Loucy (cell line): ENCODE measurements around the gene CSF3R.

Source experiments
- EZH2phosphoT487 ChIP-seq: fragments of 200-600 bp; IDR thresholded peaks from 2 replicates; pipeline ENCODE4 v1.6.1; 2018; ENCODE audit warnings: antibody characterized with exemption, mild to moderate bottlenecking, moderate library complexity, borderline replicate concordance
- TF ChIP-seq, protein P1 (sequence below): fragments of 200-600 bp; sonication (generic); conservative IDR thresholded peaks from 2 replicates; pipeline ENCODE4 v1.5.1; 2014; ENCODE audit warnings: mild to moderate bottlenecking, antibody characterized with exemption, low read length

DNA sequence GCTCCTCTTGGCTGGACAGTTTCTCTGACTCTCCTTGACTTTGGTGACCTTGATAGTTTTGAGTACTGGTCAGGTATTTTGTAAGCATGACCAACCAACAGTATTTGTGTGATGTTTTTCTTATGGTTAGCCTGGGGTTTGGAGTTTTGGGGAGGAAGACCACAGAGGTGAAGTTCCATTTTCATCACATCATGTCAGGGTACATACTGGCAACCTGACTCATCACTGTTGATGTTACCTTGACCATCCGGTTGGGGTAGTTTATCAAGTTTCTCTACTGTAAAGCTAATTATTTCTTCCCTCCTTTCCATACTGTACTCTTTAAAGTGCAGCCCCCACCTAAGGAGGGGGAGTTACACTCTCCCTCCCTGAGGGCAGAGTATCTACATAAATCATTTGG, 45.9 kb downstream of the CSF3R start:
- TF ChIP-seq, protein P1, sequence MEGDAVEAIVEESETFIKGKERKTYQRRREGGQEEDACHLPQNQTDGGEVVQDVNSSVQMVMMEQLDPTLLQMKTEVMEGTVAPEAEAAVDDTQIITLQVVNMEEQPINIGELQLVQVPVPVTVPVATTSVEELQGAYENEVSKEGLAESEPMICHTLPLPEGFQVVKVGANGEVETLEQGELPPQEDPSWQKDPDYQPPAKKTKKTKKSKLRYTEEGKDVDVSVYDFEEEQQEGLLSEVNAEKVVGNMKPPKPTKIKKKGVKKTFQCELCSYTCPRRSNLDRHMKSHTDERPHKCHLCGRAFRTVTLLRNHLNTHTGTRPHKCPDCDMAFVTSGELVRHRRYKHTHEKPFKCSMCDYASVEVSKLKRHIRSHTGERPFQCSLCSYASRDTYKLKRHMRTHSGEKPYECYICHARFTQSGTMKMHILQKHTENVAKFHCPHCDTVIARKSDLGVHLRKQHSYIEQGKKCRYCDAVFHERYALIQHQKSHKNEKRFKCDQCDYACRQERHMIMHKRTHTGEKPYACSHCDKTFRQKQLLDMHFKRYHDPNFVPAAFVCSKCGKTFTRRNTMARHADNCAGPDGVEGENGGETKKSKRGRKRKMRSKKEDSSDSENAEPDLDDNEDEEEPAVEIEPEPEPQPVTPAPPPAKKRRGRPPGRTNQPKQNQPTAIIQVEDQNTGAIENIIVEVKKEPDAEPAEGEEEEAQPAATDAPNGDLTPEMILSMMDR: no peak
- no peak for TF ChIP-seq EZH2phosphoT487
